Transverse colon (tissue), 4 donors: Measurements from ENCODE around the gene ETNK2. TPM values are rescaled to one million over a fixed set of nuclear protein-coding genes. Genes with fewer than 3 reads are reported as not detected.
A peak's percentile ranks its signal among the peaks of the same experiment; 100 is the strongest.

Experiments used
- DNase-seq: peaks from one replicate; pipeline ENCODE4 v3.0.0-alpha.2; 2019
- H3K27ac ChIP-seq, 4 donors: fragments of 200-600 bp; sonication (generic); 2 replicates each; pipeline ENCODE4 v1.5.1; 2016 to 2018; ENCODE audit warnings: inconsistent platforms in 4 of 4
- H3K27me3 ChIP-seq: fragments of 200-600 bp; sonication (generic); 2 replicates; pipeline ENCODE4 v1.5.1; 2017; ENCODE audit warnings: inconsistent platforms
- H3K36me3 ChIP-seq, 4 donors: fragments of 200-600 bp; sonication (generic); 2 replicates each; pipeline ENCODE4 v1.5.1; 2017 to 2019; ENCODE audit warnings: inconsistent platforms in 4 of 4
- H3K4me1 ChIP-seq, 4 donors: fragments of 200-600 bp; sonication (generic); 2 replicates each; pipeline ENCODE4 v1.5.1; 2017 to 2020; ENCODE audit warnings: inconsistent platforms in 4 of 4
- H3K4me3 ChIP-seq, 4 donors: fragments of 200-600 bp; sonication (generic); 1 replicate in 1 of 4; 2 replicates in 3 of 4; pipeline versions ENCODE4 v1.5.1 to v1.6.1; 2017 to 2019; ENCODE audit warnings: inconsistent platforms in 4 of 4
- H3K9me3 ChIP-seq, 2 donors: fragments of 200-600 bp; sonication (generic); 2 replicates each; pipeline ENCODE4 v1.5.1; 2017 to 2019; ENCODE audit warnings: inconsistent platforms in 2 of 2
- EP300 ChIP-seq: sonication (generic); formaldehyde crosslinking; IDR thresholded peaks from one replicate; pipeline ENCODE4 v1.6.1; 2017; ENCODE audit warnings: antibody characterized with exemption, low read depth
- POLR2A ChIP-seq: fragments of 450-650 bp; IDR thresholded peaks from one replicate; pipeline ENCODE4 v1.6.1; 2016; ENCODE audit warnings: antibody characterized with exemption, mild to moderate bottlenecking, moderate library complexity
- POLR2AphosphoS5 ChIP-seq, 3 donors: sonication (generic); formaldehyde crosslinking; IDR thresholded peaks; one replicate each; pipeline ENCODE4 v1.6.1; 2016; ENCODE audit warnings: antibody characterized with exemption in 3 of 3
- WGBS, 2 donors: methylation state at CpG; one replicate each; pipeline ENCODE4 v1.1.5; 2018; ENCODE audit warnings: low coverage in 1 of 2; 5-methylcytosine and 5-hydroxymethylcytosine counted together
- in situ Hi-C, 4 donors: fragments of 200-750 bp; cut with MboI; loops; one replicate each; pipeline versions ENCODE4 v1.15.0 to v1.15.1; 2017; ENCODE audit warnings: low sequenced_read_pairs in 3 of 4, low pct_ligation_motif_present in 1 of 4, low pct_unique_long_range_greater_than_20kb in 1 of 4
- intact Hi-C: fragments of 100-400 bp; cut with DNase I; formaldehyde crosslinking; loops from one replicate; pipeline ENCODE4 v1.15.1; 2023; ENCODE audit warnings: low total_unique reads
- total RNA-seq, 4 donors: library from RNA; depleted of rRNA; stranded (reverse); fragments of >200 nt; gene quantifications; one replicate each; pipeline ENCODE4 v1.1.0, GENCODE V29; 2016
- TF ChIP-seq, protein P1 (sequence below), 5 experiments: fragments of 200-600 bp in 3 of 5; fragments of 450-650 bp in 2 of 5; sonication (generic) in 3 of 5; IDR thresholded peaks; 1 replicate in 2 of 5; 2 replicates in 3 of 5; pipeline ENCODE4 v1.5.1; 2016 to 2017; ENCODE audit warnings: antibody characterized with exemption in 5 of 5, inconsistent platforms in 3 of 5, mild to moderate bottlenecking in 2 of 5, moderate library complexity in 1 of 5

The ETNK2 gene
- total RNA-seq, 4 donors from 2014 or later, result 1.9 to 3.7 (median 3.3) TPM; not detected in 1

DNA sequence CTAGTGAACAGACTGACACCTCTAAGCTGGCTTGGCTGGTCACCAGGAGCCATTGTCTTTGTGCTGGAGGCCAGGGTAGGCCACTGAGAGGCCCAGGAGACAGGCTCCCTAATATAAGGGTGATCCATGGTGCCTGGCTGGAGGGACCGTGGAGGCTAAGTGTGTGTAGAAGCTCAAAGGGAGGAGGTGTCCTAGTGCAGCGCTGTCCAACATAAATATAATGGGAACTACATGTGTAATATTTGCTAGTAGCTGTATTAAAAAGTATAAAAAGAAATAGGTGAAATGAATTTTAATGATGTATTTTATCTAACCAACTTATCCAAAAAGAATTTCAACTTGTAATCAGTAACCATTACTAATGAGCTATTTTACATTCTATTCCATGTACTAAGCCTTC is 44.0 kb downstream of the ETNK2 start:
- DNase-seq, result no peak
- in situ Hi-C loops (no loop called here), intact Hi-C loops (no loop called here)
- 60 to 90% methylated on average over 2 of the region's 2 CpGs for WGBS, 2 donors
- H3K4me1 ChIP-seq, result peaks cover 13 to 32% (median 20%) of the 10 kb centered on the region in 4 donors
- TF ChIP-seq, protein P1, sequence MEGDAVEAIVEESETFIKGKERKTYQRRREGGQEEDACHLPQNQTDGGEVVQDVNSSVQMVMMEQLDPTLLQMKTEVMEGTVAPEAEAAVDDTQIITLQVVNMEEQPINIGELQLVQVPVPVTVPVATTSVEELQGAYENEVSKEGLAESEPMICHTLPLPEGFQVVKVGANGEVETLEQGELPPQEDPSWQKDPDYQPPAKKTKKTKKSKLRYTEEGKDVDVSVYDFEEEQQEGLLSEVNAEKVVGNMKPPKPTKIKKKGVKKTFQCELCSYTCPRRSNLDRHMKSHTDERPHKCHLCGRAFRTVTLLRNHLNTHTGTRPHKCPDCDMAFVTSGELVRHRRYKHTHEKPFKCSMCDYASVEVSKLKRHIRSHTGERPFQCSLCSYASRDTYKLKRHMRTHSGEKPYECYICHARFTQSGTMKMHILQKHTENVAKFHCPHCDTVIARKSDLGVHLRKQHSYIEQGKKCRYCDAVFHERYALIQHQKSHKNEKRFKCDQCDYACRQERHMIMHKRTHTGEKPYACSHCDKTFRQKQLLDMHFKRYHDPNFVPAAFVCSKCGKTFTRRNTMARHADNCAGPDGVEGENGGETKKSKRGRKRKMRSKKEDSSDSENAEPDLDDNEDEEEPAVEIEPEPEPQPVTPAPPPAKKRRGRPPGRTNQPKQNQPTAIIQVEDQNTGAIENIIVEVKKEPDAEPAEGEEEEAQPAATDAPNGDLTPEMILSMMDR (IDR thresholded peaks at IDR 0.05), result no peak
- TF ChIP-seq POLR2AphosphoS5 (IDR thresholded peaks at IDR 0.05) (no peak), EP300 (no peak), POLR2A (no peak)
- H3K9me3 ChIP-seq, result no peaks in the 10 kb centered on the region
- H3K27me3 ChIP-seq, result no peaks in the 10 kb centered on the region
- no peaks in the 10 kb centered on the region for H3K36me3 ChIP-seq
- no peak overlapping the region for H3K27ac ChIP-seq
- no peak overlapping the region for H3K4me3 ChIP-seq

DNA sequence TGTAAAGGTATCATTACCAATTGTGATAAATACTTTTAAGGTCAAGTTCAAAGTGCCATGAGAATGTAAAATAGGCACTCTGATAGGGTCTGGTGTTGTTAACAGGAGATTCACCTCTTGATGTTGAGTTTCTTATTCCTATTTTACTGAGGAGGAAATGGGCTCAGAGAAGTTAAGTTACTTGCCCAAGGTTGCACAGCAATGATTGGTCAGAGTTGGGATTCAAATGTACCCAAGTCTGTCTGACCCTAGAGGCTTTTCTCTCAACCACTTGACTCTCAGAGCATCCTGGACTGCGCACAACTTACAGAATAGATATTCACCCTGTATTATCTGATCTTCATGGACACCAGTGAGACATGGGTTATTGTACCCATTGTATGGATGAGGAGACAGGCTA is 45.0 kb downstream of the ETNK2 start:
- Histone ChIP-seq H3K27ac (no peak overlapping the region), H3K9me3 (no peaks in the 10 kb centered on the region), H3K36me3 (no peaks in the 10 kb centered on the region), H3K4me3 (no peak overlapping the region), H3K4me1 (peaks cover 23 to 43% (median 31%) of the 10 kb centered on the region in 4 donors), H3K27me3 (no peaks in the 10 kb centered on the region)
- in situ Hi-C loops, result no loop called here
- TF ChIP-seq, protein P1 (IDR thresholded peaks at IDR 0.05), result no peak
- no peak for TF ChIP-seq POLR2A
- no peak for TF ChIP-seq EP300
- no peak for TF ChIP-seq POLR2AphosphoS5 (IDR thresholded peaks at IDR 0.05)
- WGBS, 2 donors, result 100% methylated on average over 1 of the region's 1 CpG; no CpG with 5 or more reads in 1 of the 2 donors
- intact Hi-C loops, result no loop called here
- DNase-seq, result no peak

DNA sequence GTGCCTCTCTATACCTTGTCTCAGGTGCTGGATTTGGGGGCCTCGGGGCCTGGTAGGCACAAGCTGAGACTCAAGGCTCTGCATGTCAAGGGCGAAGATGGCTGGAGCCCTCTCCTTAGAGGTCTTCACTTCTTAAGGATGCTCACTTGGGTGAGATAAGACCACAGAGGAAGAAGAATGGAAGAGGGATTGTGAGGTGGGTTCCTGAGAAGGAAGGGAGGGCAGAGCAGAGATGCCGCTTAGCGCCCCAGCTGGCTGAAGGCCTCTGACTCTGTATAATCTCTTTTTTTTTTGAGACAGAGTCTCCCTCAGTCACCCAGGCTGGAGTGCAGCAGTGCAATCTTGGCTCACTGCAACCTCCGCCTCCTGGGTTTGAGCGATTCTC is 46.7 kb downstream of the ETNK2 start:
- Histone ChIP-seq H3K9me3 (no peaks in the 10 kb centered on the region), H3K36me3 (no peaks in the 10 kb centered on the region), H3K27ac (peak overlapping the region in 3 of 4 donors; percentile 4 to 49 (median 11)), H3K4me3 (no peak overlapping the region), H3K27me3 (no peaks in the 10 kb centered on the region), H3K4me1 (peaks cover 23 to 43% (median 31%) of the 10 kb centered on the region in 4 donors)
- WGBS, 2 donors, result 83% methylated on average over 6 of the region's 6 CpGs; no CpG with 5 or more reads in 1 of the 2 donors
- TF ChIP-seq, protein P1 (IDR thresholded peaks at IDR 0.05), result no peak
- TF ChIP-seq POLR2A (no peak), EP300 (no peak), POLR2AphosphoS5 (IDR thresholded peaks at IDR 0.05) (no peak)
- DNase-seq, result no peak
- intact Hi-C loops, result no loop called here
- in situ Hi-C loops, result no loop called here

DNA sequence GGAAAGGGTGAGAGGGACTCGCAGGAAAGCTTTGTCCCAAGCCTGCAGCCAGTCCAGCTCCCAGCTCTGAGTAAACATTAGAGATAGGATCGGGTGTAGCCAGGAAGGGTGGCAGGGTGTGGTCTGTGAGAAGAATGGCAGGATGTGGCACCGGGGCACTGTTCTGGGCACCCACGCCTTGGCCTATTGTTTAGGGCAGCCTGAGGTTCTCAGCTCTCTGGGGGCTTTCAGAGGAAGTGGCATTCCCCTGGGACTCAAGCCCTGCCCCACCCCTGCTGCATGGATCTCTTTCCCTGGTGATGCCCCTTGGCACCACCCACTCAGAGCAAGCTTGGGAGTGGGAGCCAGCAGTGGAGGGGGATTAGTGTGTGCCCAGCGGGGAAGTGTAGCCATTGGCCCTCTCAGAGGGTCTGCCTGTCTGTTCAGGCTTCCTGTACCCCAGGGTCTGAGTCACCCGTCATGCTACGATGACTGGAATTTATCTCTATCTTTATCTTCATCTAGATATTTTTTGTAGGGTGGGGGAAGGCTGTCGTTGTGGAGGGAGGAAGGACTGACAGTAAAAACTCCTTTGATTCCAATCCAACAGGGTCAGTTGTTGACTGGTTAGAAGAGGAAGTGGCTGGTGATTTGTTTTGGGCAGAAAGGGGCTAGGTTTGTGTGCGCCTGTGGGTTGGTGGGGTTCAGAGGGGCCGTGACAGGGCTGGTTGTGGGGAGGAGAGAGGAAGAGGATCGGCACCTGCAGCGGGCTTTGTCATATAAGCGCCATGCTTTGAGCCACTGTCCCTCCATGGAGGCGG is 47.3 kb downstream of the ETNK2 start:
- 40 to 53% methylated on average over 1 to 14 of the region's 14 CpGs for WGBS, 2 donors
- peak; percentile 71 for DNase-seq
- Histone ChIP-seq H3K27ac (peak overlapping the region; percentile 49 to 58 (median 54)), H3K4me1 (peaks cover 23 to 43% (median 31%) of the 10 kb centered on the region in 4 donors), H3K9me3 (no peaks in the 10 kb centered on the region), H3K27me3 (no peaks in the 10 kb centered on the region), H3K4me3 (no peak overlapping the region), H3K36me3 (no peaks in the 10 kb centered on the region)
- in situ Hi-C loops, result no loop called here
- TF ChIP-seq EP300 (no peak), POLR2AphosphoS5 (IDR thresholded peaks at IDR 0.05) (no peak)
- TF ChIP-seq, protein P1 (IDR thresholded peaks at IDR 0.05), result no peak
- intact Hi-C loops, result no loop called here
